Liver (tissue), 9 donors: Measurements from ENCODE around the gene MBD3L2B. TPM values are rescaled to one million over a fixed set of nuclear protein-coding genes. Genes with fewer than 3 reads are reported as not detected.

Experiments
- DNase-seq: peaks from one replicate; pipeline ENCODE4 v3.0.0-alpha.2; 2017; ENCODE audit warnings: low spot score
- H3K27ac ChIP-seq, 2 donors: one replicate each; pipeline ENCODE4 v1.7.0; 2013; ENCODE audit warnings: inconsistent platforms in 2 of 2, low read length in 2 of 2, control low read depth in 1 of 2, low read depth in 1 of 2, mild to moderate bottlenecking in 1 of 2
- H3K27me3 ChIP-seq, 4 donors: one replicate each; pipeline versions ENCODE4 v1.6.1 to v1.7.0; 2013; ENCODE audit warnings: low read length in 3 of 4, inconsistent platforms in 1 of 4, mild to moderate bottlenecking in 1 of 4, moderate library complexity in 1 of 4; ENCODE audit not compliant: control insufficient read depth in 4 of 4, insufficient read depth in 4 of 4
- H3K36me3 ChIP-seq, 4 donors: one replicate each; pipeline versions ENCODE4 v1.6.1 to v1.7.0; 2013; ENCODE audit warnings: low read length in 3 of 4, mild to moderate bottlenecking in 3 of 4, low read depth in 1 of 4, moderate library complexity in 1 of 4; ENCODE audit not compliant: control insufficient read depth in 4 of 4, insufficient read depth in 3 of 4
- H3K4me1 ChIP-seq, 4 donors: one replicate each; pipeline versions ENCODE4 v1.6.1 to v1.7.0; 2013; ENCODE audit warnings: low read length in 3 of 4, mild to moderate bottlenecking in 3 of 4, moderate library complexity in 1 of 4; ENCODE audit not compliant: control insufficient read depth in 4 of 4, insufficient read depth in 4 of 4
- H3K4me3 ChIP-seq, 3 donors: one replicate each; pipeline versions ENCODE4 v1.6.1 to v1.7.0; 2013; ENCODE audit warnings: low read length in 3 of 3, control low read depth in 1 of 3, low read depth in 1 of 3, mild to moderate bottlenecking in 1 of 3
- H3K9ac ChIP-seq, 2 donors: one replicate each; pipeline ENCODE4 v1.7.0; 2013; ENCODE audit warnings: low read length in 2 of 2, mild to moderate bottlenecking in 2 of 2, moderate library complexity in 2 of 2, control low read depth in 1 of 2, low read depth in 1 of 2
- H3K9me3 ChIP-seq, 4 donors: one replicate each; pipeline versions ENCODE4 v1.6.1 to v1.7.0; 2013; ENCODE audit warnings: low read length in 3 of 4; ENCODE audit not compliant: control insufficient read depth in 4 of 4
- ATF3 ChIP-seq: IDR thresholded peaks from 2 replicates; pipeline ENCODE4 v1.6.1; 2016; ENCODE audit warnings: antibody characterized with exemption
- FOXA1 ChIP-seq: IDR thresholded peaks from 2 replicates; pipeline ENCODE4 v1.6.1; 2016; ENCODE audit warnings: antibody characterized with exemption
- FOXA2 ChIP-seq: IDR thresholded peaks from 2 replicates; pipeline ENCODE4 v1.6.1; 2016; ENCODE audit warnings: antibody characterized with exemption
- GABPA ChIP-seq, 2 donors: IDR thresholded peaks in 1 of 2; conservative IDR thresholded peaks in 1 of 2; 2 replicates each; pipeline ENCODE4 v1.6.1; 2016; ENCODE audit warnings: antibody characterized with exemption in 2 of 2, mild to moderate bottlenecking in 1 of 2, moderate library complexity in 1 of 2
- HNF4A ChIP-seq, 2 donors: conservative IDR thresholded peaks; 2 replicates each; pipeline ENCODE4 v1.6.1; 2016; ENCODE audit warnings: antibody characterized with exemption in 2 of 2, mild to moderate bottlenecking in 2 of 2
- HNF4G ChIP-seq: IDR thresholded peaks from 2 replicates; pipeline ENCODE4 v1.6.1; 2016; ENCODE audit warnings: antibody characterized with exemption
- MAX ChIP-seq: IDR thresholded peaks from 2 replicates; pipeline ENCODE4 v1.6.1; 2016; ENCODE audit warnings: antibody characterized with exemption
- NR2F2 ChIP-seq: IDR thresholded peaks from 2 replicates; pipeline ENCODE4 v1.6.1; 2016; ENCODE audit warnings: antibody characterized with exemption
- RAD21 ChIP-seq, 2 donors: IDR thresholded peaks; 2 replicates each; pipeline ENCODE4 v1.6.1; 2016; ENCODE audit warnings: antibody characterized with exemption in 2 of 2, mild to moderate bottlenecking in 2 of 2
- RXRA ChIP-seq, 2 donors: IDR thresholded peaks; 2 replicates each; pipeline ENCODE4 v1.6.1; 2017 to 2018; ENCODE audit warnings: antibody characterized with exemption in 2 of 2, mild to moderate bottlenecking in 1 of 2
- SP1 ChIP-seq: IDR thresholded peaks from 2 replicates; pipeline ENCODE4 v1.6.1; 2018; ENCODE audit warnings: antibody characterized with exemption, mild to moderate bottlenecking
- ZBTB33 ChIP-seq: IDR thresholded peaks from 2 replicates; pipeline ENCODE4 v1.6.1; 2016; ENCODE audit warnings: antibody characterized with exemption
- WGBS: extraction: QIAGEN DNeasy Blood & Tissue Kit; methylation state at CpG from one replicate; pipeline ENCODE4 v1.1.7; 2013; 5-methylcytosine and 5-hydroxymethylcytosine counted together
- polyA plus RNA-seq, 2 donors: library from polyadenylated mRNA; stranded (reverse) in 1 of 2; unstranded in 1 of 2; fragments of 200-250 nt in 1 of 2; fragments of >200 nt in 1 of 2; fragmentation: Nextera tagmentation in 1 of 2; extraction: Ambion mirVana in 1 of 2; gene quantifications; one replicate each; pipeline versions ENCODE4 v1.2.1 to v1.2.3, GENCODE V29; 2013 to 2015
- total RNA-seq, 2 donors: library from RNA; depleted of rRNA; stranded (reverse); fragments of >200 nt; gene quantifications; one replicate each; pipeline ENCODE4 v1.2.3, GENCODE V29; 2014
- TF ChIP-seq, protein P1 (sequence below): IDR thresholded peaks from 2 replicates; pipeline ENCODE4 v1.6.1; 2016; ENCODE audit warnings: antibody characterized with exemption, mild to moderate bottlenecking
- TF ChIP-seq, protein P2 (sequence below): fragments of 150-350 bp; IDR thresholded peaks from 2 replicates; pipeline ENCODE4 v1.5.1; 2017; ENCODE audit warnings: improper control_type of control experiment, low read depth, low read length; ENCODE audit not compliant: missing input control
- donor health status: healthy.
- donor health status: healthy.
- donor health status: healthy.
- donor health status: healthy.
- donor health status: healthy.

MBD3L2B gene
- total and polyA plus RNA-seq, 4 donors, result not detected

DNA sequence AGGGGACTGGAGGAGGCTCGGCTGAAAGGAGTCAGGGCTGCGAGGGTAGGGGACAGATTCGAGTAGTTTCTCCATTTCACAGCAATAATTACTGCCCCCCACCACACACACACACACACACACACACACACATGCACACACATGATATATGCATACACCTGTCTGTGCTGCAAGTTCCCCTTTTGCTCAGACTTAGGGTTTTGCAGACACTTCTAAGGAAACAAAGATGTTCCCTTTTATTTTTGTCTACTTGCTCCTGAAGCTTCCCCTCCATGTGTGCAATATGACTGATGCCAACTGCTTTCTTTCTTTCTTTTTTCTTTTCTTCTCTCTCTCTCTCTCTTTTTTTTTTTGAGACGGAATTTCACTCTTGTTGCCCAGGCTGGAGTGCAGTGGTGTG, 13.4 kb downstream of the MBD3L2B start:
- H3K4me1 ChIP-seq, result peaks cover 0 to 2% (median 0%) of the 10 kb centered on the region in 4 donors
- 49% methylated on average over 4 of the region's 4 CpGs for WGBS
- H3K36me3 ChIP-seq, result no peaks in the 10 kb centered on the region
- no peak overlapping the region for H3K9ac ChIP-seq
- no peak for DNase-seq
- no peak for TF ChIP-seq FOXA2
- H3K4me3 ChIP-seq, result no peak overlapping the region
- H3K9me3 ChIP-seq, result no peaks in the 10 kb centered on the region
- no peaks in the 10 kb centered on the region for H3K27me3 ChIP-seq
- no peak overlapping the region for H3K27ac ChIP-seq

DNA sequence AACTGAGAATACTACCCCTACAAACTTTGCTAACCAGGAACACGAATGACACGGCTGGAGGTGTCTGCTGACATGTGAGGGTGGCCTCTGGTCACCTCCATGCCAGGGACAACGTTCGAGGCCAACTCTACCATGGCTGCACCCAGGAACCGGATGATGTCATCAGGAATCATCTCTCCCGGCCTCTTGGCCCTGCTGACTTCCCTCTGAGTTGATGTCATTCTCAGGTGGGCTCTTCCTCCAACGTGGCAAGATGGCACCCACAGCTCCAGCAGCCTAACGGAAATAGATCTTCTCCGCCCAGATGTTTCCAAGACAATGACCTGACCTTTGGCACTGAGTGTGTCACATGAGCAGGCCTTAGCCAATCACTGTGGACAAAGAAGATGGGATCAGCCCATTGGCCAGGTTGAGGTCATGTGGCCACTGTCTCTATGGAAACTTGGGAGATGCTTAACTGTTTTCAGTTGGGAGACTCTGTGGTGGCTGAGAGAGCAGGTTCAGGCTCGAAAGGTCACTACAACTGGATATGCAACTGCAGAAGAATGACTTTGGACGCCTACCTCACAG, 15.0 kb downstream of the MBD3L2B start:
- no peaks in the 10 kb centered on the region for H3K36me3 ChIP-seq
- H3K4me3 ChIP-seq, result no peak overlapping the region
- H3K9me3 ChIP-seq, result no peaks in the 10 kb centered on the region
- no peaks in the 10 kb centered on the region for H3K27me3 ChIP-seq
- no peak for TF ChIP-seq NR2F2
- no peak for TF ChIP-seq MAX
- no peak for TF ChIP-seq ATF3
- no peak for TF ChIP-seq HNF4A (conservative IDR thresholded peaks at IDR 0.05)
- TF ChIP-seq FOXA1, result no peak
- TF ChIP-seq SP1, result no peak
- TF ChIP-seq, protein P1, sequence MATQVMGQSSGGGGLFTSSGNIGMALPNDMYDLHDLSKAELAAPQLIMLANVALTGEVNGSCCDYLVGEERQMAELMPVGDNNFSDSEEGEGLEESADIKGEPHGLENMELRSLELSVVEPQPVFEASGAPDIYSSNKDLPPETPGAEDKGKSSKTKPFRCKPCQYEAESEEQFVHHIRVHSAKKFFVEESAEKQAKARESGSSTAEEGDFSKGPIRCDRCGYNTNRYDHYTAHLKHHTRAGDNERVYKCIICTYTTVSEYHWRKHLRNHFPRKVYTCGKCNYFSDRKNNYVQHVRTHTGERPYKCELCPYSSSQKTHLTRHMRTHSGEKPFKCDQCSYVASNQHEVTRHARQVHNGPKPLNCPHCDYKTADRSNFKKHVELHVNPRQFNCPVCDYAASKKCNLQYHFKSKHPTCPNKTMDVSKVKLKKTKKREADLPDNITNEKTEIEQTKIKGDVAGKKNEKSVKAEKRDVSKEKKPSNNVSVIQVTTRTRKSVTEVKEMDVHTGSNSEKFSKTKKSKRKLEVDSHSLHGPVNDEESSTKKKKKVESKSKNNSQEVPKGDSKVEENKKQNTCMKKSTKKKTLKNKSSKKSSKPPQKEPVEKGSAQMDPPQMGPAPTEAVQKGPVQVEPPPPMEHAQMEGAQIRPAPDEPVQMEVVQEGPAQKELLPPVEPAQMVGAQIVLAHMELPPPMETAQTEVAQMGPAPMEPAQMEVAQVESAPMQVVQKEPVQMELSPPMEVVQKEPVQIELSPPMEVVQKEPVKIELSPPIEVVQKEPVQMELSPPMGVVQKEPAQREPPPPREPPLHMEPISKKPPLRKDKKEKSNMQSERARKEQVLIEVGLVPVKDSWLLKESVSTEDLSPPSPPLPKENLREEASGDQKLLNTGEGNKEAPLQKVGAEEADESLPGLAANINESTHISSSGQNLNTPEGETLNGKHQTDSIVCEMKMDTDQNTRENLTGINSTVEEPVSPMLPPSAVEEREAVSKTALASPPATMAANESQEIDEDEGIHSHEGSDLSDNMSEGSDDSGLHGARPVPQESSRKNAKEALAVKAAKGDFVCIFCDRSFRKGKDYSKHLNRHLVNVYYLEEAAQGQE, result no peak
- no peak for TF ChIP-seq ZBTB33
- DNase-seq, result no peak
- no peak overlapping the region for H3K27ac ChIP-seq
- no peak overlapping the region for H3K9ac ChIP-seq
- peaks cover 0 to 2% (median 0%) of the 10 kb centered on the region in 4 donors for H3K4me1 ChIP-seq
- 84% methylated on average over 11 of the region's 11 CpGs for WGBS

GRCh38 chr19:7004313-7004931, 16.8 kb downstream of the MBD3L2B start:
- Histone ChIP-seq H3K9ac (no peak overlapping the region), H3K4me3 (no peak overlapping the region), H3K4me1 (peaks cover 0 to 2% (median 0%) of the 10 kb centered on the region in 4 donors), H3K27ac (no peak overlapping the region), H3K27me3 (no peaks in the 10 kb centered on the region), H3K9me3 (no peaks in the 10 kb centered on the region), H3K36me3 (no peaks in the 10 kb centered on the region)
- DNase-seq, result no peak
- WGBS, result 29% methylated on average over 18 of the region's 18 CpGs
- TF ChIP-seq, protein P2, sequence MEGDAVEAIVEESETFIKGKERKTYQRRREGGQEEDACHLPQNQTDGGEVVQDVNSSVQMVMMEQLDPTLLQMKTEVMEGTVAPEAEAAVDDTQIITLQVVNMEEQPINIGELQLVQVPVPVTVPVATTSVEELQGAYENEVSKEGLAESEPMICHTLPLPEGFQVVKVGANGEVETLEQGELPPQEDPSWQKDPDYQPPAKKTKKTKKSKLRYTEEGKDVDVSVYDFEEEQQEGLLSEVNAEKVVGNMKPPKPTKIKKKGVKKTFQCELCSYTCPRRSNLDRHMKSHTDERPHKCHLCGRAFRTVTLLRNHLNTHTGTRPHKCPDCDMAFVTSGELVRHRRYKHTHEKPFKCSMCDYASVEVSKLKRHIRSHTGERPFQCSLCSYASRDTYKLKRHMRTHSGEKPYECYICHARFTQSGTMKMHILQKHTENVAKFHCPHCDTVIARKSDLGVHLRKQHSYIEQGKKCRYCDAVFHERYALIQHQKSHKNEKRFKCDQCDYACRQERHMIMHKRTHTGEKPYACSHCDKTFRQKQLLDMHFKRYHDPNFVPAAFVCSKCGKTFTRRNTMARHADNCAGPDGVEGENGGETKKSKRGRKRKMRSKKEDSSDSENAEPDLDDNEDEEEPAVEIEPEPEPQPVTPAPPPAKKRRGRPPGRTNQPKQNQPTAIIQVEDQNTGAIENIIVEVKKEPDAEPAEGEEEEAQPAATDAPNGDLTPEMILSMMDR, result peak; percentile 59
- TF ChIP-seq GABPA (IDR thresholded peaks at IDR 0.05 in 1 of 2, conservative IDR thresholded peaks at IDR 0.05 in 1 of 2), result no peak
- TF ChIP-seq NR2F2, result no peak
- TF ChIP-seq HNF4G, result no peak
- TF ChIP-seq RAD21 (IDR thresholded peaks at IDR 0.05), result peak; percentile 71 to 77
- TF ChIP-seq RXRA (IDR thresholded peaks at IDR 0.05), result no peak
- TF ChIP-seq FOXA1, result no peak
